Measurements from ENCODE around the gene OTOF.

- TF ChIP-seq CTCF (IDR thresholded peaks at IDR 0.05; ENCODE audit: low read depth, low read length) (no peak), EZH2phosphoT487 (IDR thresholded peaks at IDR 0.05; ENCODE audit: low read depth) (no peak)
Measured at GRCh38 chr2:26414311-26414710, 63.6 kb downstream of the OTOF start.
